CD4-positive, CD25-positive, alpha-beta regulatory T cell (primary cell): Measurements from ENCODE around the gene ZC3H8. TPM values are rescaled to one million over a fixed set of nuclear protein-coding genes. Genes with fewer than 3 reads are reported as not detected.

Experiments
- ATAC-seq, 2 donors: fragments of 150-1000 bp; cut with Tn5 transposase; one replicate each; pipeline ENCODE4 v1.10.0; 2021; ENCODE audit warnings: low read depth in 2 of 2, moderate number of reproducible peaks in 2 of 2, moderate library complexity in 1 of 2
- DNase-seq, 3 donors: peaks; one replicate each; pipeline versions ENCODE4 v3.0.0 to v3.0.0-alpha.2; 2012 to 2022; ENCODE audit warnings: mixed read lengths in 1 of 3
- H3K27ac ChIP-seq: one replicate; pipeline ENCODE4 v1.7.0; 2013; ENCODE audit warnings: mild to moderate bottlenecking, low read length; ENCODE audit not compliant: insufficient read depth, poor library complexity, severe bottlenecking
- H3K27me3 ChIP-seq: one replicate; pipeline ENCODE4 v1.7.0; 2013; ENCODE audit warnings: low read length; ENCODE audit not compliant: control insufficient read depth, insufficient read depth
- H3K36me3 ChIP-seq: one replicate; pipeline ENCODE4 v1.7.0; 2013; ENCODE audit warnings: mild to moderate bottlenecking, low read length, moderate library complexity; ENCODE audit not compliant: control insufficient read depth, insufficient read depth
- H3K4me1 ChIP-seq: 2 replicates; pipeline ENCODE4 v1.7.0; 2013; ENCODE audit warnings: mild to moderate bottlenecking, low read length; ENCODE audit not compliant: insufficient read depth, control insufficient read depth, poor library complexity, severe bottlenecking
- H3K4me3 ChIP-seq: one replicate; pipeline ENCODE4 v1.7.0; 2013; ENCODE audit warnings: low read depth, mild to moderate bottlenecking, low read length, moderate library complexity
- H3K9me3 ChIP-seq, 2 experiments: 1 replicate in 1 of 2; 2 replicates in 1 of 2; pipeline ENCODE4 v1.7.0; 2013; ENCODE audit warnings: low read length in 2 of 2, mild to moderate bottlenecking in 1 of 2, moderate library complexity in 1 of 2; ENCODE audit not compliant: control insufficient read depth in 2 of 2
- H3K27ac Mint-ChIP-seq, 3 donors: one replicate each; pipeline ENCODE4 v1.8.0; 2020 to 2022; ENCODE audit warnings: mild to moderate bottlenecking in 3 of 3, mixed read lengths in 3 of 3, moderate library complexity in 2 of 3
- H3K27me3 Mint-ChIP-seq: one replicate; pipeline ENCODE4 v1.8.0; 2022; ENCODE audit warnings: mild to moderate bottlenecking, mixed read lengths
- H3K36me3 Mint-ChIP-seq: one replicate; pipeline ENCODE4 v1.8.0; 2020; ENCODE audit warnings: mixed read lengths
- H3K4me1 Mint-ChIP-seq, 4 donors: one replicate each; pipeline ENCODE4 v1.8.0; 2020 to 2022; ENCODE audit warnings: mixed read lengths in 4 of 4, mild to moderate bottlenecking in 1 of 4
- H3K4me3 Mint-ChIP-seq, 4 donors: one replicate each; pipeline ENCODE4 v1.8.0; 2020 to 2022; ENCODE audit warnings: mild to moderate bottlenecking in 4 of 4, mixed read lengths in 4 of 4, moderate library complexity in 3 of 4
- H3K9me3 Mint-ChIP-seq, 7 donors: one replicate each; pipeline ENCODE4 v1.8.0; 2020 to 2022; ENCODE audit warnings: mixed read lengths in 7 of 7, mild to moderate bottlenecking in 3 of 7, moderate library complexity in 2 of 7
- polyA plus RNA-seq, 4 donors: library from polyadenylated mRNA; unstranded; fragments of 300-500 nt; fragmentation: Illumina TruSeq; gene quantifications; one replicate each; pipeline ENCODE4 v1.2.3, GENCODE V29; 2021
- total RNA-seq: library from RNA; stranded (reverse); gene quantifications from one replicate; pipeline ENCODE4 v1.2.3, GENCODE V29; 2022

ZC3H8 gene
- total and polyA plus RNA-seq, 5 donors from 2014 or later, result 11.6 to 16.6 (median 15.0) TPM

DNA sequence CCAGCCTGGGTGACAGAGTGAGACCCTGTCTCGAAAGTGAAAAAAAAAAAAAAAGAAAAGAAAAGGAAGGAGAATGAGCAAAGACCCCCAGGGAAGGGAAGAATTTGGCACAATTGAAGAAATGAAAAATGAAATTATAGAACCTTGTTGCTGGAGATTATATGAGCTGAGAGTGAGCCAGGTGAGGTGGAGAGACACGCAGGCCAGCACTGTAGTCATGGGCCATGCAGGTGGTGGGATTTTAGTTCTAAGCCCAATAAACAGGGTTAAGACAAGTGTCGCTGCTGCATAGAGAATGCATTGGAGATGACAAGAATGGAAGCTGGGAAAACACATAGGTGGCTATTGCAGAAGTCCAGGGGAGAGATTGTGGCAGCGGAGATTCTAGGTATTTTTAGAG lies 84.3 kb downstream of the ZC3H8 start:
- Histone ChIP-seq H3K36me3 (no peaks in the 10 kb centered on the region), H3K27ac (no peak overlapping the region), H3K4me3 (no peak overlapping the region), H3K27me3 (no peaks in the 10 kb centered on the region), H3K4me1 (peaks cover 8% of the 10 kb centered on the region), H3K9me3 (no peaks in the 10 kb centered on the region)
- H3K27me3 Mint-ChIP-seq, result peaks cover 5% of the 10 kb centered on the region
- H3K27ac Mint-ChIP-seq, result no peak overlapping the region
- DNase-seq (no peak), ATAC-seq (no peak)
- H3K9me3 Mint-ChIP-seq, result no peaks in the 10 kb centered on the region
- H3K4me1 Mint-ChIP-seq, result peaks cover 6 to 36% (median 13%) of the 10 kb centered on the region in 4 donors
- no peaks in the 10 kb centered on the region for H3K36me3 Mint-ChIP-seq
- H3K4me3 Mint-ChIP-seq, result no peak overlapping the region

DNA sequence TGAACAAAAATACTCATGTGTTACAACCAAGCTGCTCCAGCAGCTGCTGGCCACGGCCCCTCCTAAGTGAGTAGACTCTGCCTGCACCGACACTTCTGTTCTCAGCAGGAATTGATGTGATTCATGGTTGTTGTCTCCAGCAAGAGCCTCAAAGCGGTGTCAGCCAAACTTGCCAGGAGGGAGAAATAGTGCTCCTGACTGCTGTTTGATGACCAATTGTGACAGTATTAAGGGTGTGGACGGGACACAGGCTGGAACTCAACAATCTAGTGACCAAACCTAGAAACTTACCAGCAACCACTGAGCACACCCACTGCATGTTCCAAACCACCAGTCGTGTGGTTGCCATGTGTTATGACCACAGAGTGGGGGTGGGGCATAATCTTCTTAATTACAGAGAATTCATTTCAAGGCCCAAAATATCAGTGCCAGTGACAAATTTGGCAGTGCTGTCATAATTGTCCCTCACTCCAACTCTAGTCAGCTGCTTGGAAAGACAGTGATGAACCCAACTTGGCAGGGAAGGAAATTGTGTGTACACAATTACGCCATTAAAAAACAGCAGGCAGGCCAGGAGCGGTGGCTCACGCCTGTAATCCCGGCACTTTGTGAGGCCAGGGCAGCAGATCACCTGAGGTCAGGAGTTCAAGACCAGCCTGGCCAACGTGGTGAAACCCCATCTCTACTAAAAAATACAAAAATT lies 86.3 kb downstream of the ZC3H8 start:
- DNase-seq, result no peak
- peaks cover 8% of the 10 kb centered on the region for H3K4me1 ChIP-seq
- peaks cover 5% of the 10 kb centered on the region for H3K27me3 Mint-ChIP-seq
- H3K9me3 Mint-ChIP-seq, result no peaks in the 10 kb centered on the region
- no peak for ATAC-seq
- H3K36me3 Mint-ChIP-seq, result no peaks in the 10 kb centered on the region
- peak overlapping the region in 2 of 3 donors; percentile 53 to 90 for H3K27ac Mint-ChIP-seq
- H3K27ac ChIP-seq, result no peak overlapping the region
- H3K36me3 ChIP-seq, result no peaks in the 10 kb centered on the region
- H3K4me3 Mint-ChIP-seq, result no peak overlapping the region
- no peak overlapping the region for H3K4me3 ChIP-seq
- no peaks in the 10 kb centered on the region for H3K9me3 ChIP-seq
- H3K4me1 Mint-ChIP-seq, result peaks cover 6 to 25% (median 12%) of the 10 kb centered on the region in 4 donors
- no peaks in the 10 kb centered on the region for H3K27me3 ChIP-seq

DNA sequence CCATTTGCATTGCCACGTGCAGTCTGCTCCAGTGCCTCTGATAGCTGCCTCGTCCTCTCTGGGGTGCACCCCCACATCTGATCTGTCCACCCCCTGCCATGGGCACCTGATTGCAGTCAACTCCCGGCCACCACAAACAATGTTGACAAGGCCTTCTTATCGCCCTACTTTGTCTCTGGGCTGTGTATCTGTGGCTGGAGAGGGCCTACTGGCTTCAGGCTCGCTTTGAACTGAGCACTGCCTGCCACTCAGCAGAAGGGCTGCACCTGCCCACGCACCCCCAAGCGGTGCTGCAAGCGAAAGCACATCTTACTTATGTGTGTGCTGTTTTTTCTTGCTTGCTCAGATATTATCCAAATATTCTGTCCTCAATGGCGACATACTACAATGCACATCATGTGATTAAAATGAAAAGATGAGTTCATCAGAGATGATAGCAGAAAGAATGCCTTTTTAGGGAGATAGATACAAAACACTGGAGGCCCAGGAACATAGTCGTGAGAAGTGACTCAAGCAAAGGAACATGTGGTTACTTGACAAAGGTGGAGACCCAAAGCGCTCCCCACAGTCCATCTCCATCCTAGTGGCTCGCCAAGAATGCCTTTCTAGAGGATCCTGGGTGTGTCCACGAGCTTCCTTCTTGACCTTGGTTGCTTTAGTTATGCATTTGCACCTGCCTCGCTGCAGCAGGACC lies 87.9 kb downstream of the ZC3H8 start:
- Mint-ChIP-seq H3K36me3 (no peaks in the 10 kb centered on the region), H3K4me3 (peak overlapping the region in 3 of 4 donors; percentile 2 to 29 (median 8)), H3K9me3 (no peaks in the 10 kb centered on the region), H3K27ac (peak overlapping the region; percentile 61 to 92 (median 72)), H3K27me3 (peaks cover 5% of the 10 kb centered on the region), H3K4me1 (peaks cover 6 to 18% (median 9%) of the 10 kb centered on the region in 4 donors)
- H3K4me3 ChIP-seq, result no peak overlapping the region
- no peaks in the 10 kb centered on the region for H3K9me3 ChIP-seq
- H3K27me3 ChIP-seq, result no peaks in the 10 kb centered on the region
- DNase-seq, result peak in 1 of 3 donors; percentile 72
- H3K4me1 ChIP-seq, result peaks cover 8% of the 10 kb centered on the region
- H3K27ac ChIP-seq, result no peak overlapping the region
- peak; percentile 82 to 86 for ATAC-seq
- H3K36me3 ChIP-seq, result no peaks in the 10 kb centered on the region

DNA sequence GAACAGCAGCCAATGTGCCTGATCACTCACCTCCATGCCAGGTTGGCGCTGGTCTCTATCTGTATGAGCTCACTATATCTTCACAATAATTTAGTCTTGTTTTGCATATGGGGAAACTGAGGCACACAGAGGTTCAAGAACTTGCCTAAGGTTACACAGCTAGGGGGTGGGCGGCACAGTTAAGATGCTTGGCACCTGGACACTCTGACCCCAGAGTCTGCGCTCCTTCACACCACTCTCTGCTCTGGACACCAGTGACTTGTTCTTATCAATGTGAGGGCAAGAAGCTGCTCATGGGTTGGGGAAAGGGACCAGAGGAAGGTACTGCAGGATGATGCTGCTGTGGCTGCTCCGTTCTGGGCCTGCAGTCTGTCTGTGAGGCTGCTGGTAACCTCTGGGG lies 89.5 kb downstream of the ZC3H8 start:
- H3K27me3 ChIP-seq, result no peaks in the 10 kb centered on the region
- H3K27ac ChIP-seq, result no peak overlapping the region
- H3K4me3 Mint-ChIP-seq, result no peak overlapping the region
- ATAC-seq (no peak), DNase-seq (no peak)
- peaks cover 6 to 20% (median 10%) of the 10 kb centered on the region in 4 donors for H3K4me1 Mint-ChIP-seq
- peak overlapping the region in 1 of 3 donors; percentile 74 for H3K27ac Mint-ChIP-seq
- H3K36me3 Mint-ChIP-seq, result no peaks in the 10 kb centered on the region
- H3K4me1 ChIP-seq, result peaks cover 8% of the 10 kb centered on the region
- no peak overlapping the region for H3K4me3 ChIP-seq
- H3K36me3 ChIP-seq, result no peaks in the 10 kb centered on the region
- H3K9me3 ChIP-seq, result no peaks in the 10 kb centered on the region
- H3K9me3 Mint-ChIP-seq, result no peaks in the 10 kb centered on the region
- no peaks in the 10 kb centered on the region for H3K27me3 Mint-ChIP-seq

DNA sequence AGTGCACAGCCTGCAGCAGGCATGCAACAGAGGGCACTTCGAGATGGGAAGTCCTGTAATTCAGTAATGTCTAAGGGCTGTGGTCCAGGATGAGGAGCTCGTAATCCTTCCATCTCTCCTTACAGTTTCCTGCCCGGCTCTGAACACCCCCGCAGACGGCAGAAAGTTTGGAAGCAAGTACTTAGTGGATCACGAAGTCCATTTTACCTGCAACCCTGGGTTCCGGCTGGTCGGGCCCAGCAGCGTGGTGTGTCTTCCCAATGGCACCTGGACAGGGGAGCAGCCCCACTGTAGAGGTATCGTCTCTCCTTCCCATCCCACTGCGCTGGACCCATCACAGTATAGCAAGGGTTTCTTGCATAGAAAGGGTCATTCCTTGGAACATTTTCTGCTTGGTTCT lies 90.0 kb downstream of the ZC3H8 start:
- Histone ChIP-seq H3K27me3 (no peaks in the 10 kb centered on the region), H3K4me1 (peaks cover 8% of the 10 kb centered on the region), H3K4me3 (no peak overlapping the region), H3K36me3 (no peaks in the 10 kb centered on the region), H3K27ac (no peak overlapping the region), H3K9me3 (no peaks in the 10 kb centered on the region)
- no peak overlapping the region for H3K4me3 Mint-ChIP-seq
- H3K27me3 Mint-ChIP-seq, result no peaks in the 10 kb centered on the region
- ATAC-seq (no peak), DNase-seq (no peak)
- no peaks in the 10 kb centered on the region for H3K9me3 Mint-ChIP-seq
- peak overlapping the region in 1 of 3 donors; percentile 74 for H3K27ac Mint-ChIP-seq
- H3K36me3 Mint-ChIP-seq, result no peaks in the 10 kb centered on the region
- peaks cover 6 to 21% (median 10%) of the 10 kb centered on the region in 4 donors for H3K4me1 Mint-ChIP-seq

DNA sequence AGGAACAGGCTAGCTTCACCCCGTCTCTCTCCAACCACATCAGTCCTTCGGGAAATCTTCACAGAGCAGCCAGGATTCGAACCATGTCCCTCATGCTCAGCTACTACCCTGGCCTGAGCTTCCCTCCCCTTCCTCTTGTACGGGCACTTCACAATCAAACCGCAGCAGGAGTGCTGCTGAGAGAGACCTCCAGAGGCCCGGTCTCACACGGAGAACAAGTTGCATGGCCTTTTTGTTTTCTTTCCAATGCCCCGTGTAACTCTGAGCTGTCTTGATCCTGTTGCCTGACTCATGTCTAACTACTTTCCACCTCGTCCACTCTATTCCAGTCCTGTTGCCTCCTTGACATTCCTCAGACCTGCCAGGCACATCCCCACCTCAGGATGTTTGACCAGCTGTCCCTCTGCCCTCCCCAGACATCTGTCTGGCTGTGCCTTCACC lies 91.3 kb downstream of the ZC3H8 start:
- H3K4me1 Mint-ChIP-seq, result peaks cover 8 to 21% (median 12%) of the 10 kb centered on the region in 4 donors
- H3K27ac Mint-ChIP-seq, result peak overlapping the region in 2 of 3 donors; percentile 74 to 94
- DNase-seq, result no peak

DNA sequence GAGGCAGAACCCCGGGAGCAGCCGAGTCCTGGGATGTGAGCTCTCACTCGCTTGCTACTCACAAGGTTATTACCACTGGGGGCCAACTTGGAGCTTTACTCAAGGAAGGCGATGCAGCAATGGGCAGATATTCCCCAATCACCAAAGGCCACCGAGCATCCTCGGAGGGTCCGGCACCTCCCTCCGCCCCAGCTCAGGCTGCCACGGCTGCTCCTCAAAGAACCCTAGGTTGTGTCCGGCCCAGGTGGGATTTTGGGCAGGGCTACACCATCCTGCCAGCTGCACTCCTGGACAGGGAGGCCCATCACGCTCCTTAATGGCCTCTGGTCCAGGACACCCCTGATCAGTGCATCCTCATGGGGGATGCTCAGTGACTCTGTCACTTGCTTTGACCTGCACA lies 91.9 kb downstream of the ZC3H8 start:
- DNase-seq, result no peak
- Mint-ChIP-seq H3K4me1 (peaks cover 8 to 19% (median 12%) of the 10 kb centered on the region in 4 donors), H3K27me3 (no peaks in the 10 kb centered on the region), H3K27ac (no peak overlapping the region), H3K9me3 (no peaks in the 10 kb centered on the region), H3K36me3 (no peaks in the 10 kb centered on the region), H3K4me3 (no peak overlapping the region)
- Histone ChIP-seq H3K4me1 (peaks cover 8% of the 10 kb centered on the region), H3K4me3 (no peak overlapping the region), H3K36me3 (no peaks in the 10 kb centered on the region), H3K27ac (no peak overlapping the region), H3K9me3 (no peaks in the 10 kb centered on the region), H3K27me3 (no peaks in the 10 kb centered on the region)
- no peak for ATAC-seq

More for the DNA sequence above, 91.3 kb downstream of the ZC3H8 start:
- ATAC-seq, result no peak
- no peak overlapping the region for H3K4me3 Mint-ChIP-seq
- H3K9me3 ChIP-seq, result no peaks in the 10 kb centered on the region
- no peaks in the 10 kb centered on the region for H3K36me3 ChIP-seq
- H3K4me1 ChIP-seq, result peaks cover 8% of the 10 kb centered on the region
- no peaks in the 10 kb centered on the region for H3K9me3 Mint-ChIP-seq
- no peak overlapping the region for H3K4me3 ChIP-seq
- H3K36me3 Mint-ChIP-seq, result no peaks in the 10 kb centered on the region
- H3K27ac ChIP-seq, result no peak overlapping the region
- H3K27me3 ChIP-seq, result no peaks in the 10 kb centered on the region
- H3K27me3 Mint-ChIP-seq, result no peaks in the 10 kb centered on the region
